OCI-LY3 (cell line): ENCODE measurements around the gene GTSF1L.

Experiments used
- CTCF ChIP-seq: fragments of 200-600, 300-600 bp; sonication (generic); IDR thresholded peaks from 2 replicates; pipeline ENCODE4 v1.5.1; 2014; ENCODE audit warnings: antibody characterized with exemption, low read length, low read depth
- EZH2phosphoT487 ChIP-seq: fragments of 200-600 bp; shearing (Covaris generic); IDR thresholded peaks from 2 replicates; pipeline ENCODE4 v1.6.1; 2018; ENCODE audit warnings: antibody characterized with exemption, mixed run types, low read depth

GRCh38 chr20:43770342-43770741, 43.5 kb upstream of the GTSF1L start:
- TF ChIP-seq CTCF = no peak
- TF ChIP-seq EZH2phosphoT487 = no peak
